Activated CD8-positive, alpha-beta memory T cell treated with anti-CD3 and anti-CD28 coated beads for 1 hour (primary cell): ENCODE measurements around the gene TENM4.
"Not testable (repeated sequence)": the region's sequence is repeated elsewhere in the genome, so short reads cannot be mapped to it uniquely, and the experiment has no call there.

Experiments
- DNase-seq, 2 donors: peaks; one replicate each; pipeline ENCODE4 v3.0.0-alpha.2; 2020; ENCODE audit warnings: low read depth in 1 of 2; ENCODE audit errors: extremely low read depth in 1 of 2

TENM4 gene

DNA sequence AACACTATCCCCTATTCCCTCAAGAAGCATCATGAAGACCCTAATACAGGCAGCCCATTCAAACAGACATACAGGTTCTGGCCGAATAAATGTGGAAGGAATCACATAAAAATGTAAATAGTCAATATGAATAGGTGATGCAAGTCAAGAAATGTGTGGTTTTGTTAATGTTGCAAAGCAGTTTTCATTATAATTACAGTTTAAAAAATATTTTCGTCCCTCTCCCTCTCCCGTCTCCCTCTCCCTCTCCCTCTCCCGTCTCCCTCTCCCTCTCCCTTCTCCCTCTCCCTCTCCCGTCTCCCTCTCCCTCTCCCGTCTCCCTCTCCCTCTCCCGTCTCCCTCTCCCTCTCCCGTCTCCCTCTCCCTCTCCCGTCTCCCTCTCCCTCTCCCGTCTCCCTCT lies 250.3 kb downstream of the TENM4 start:
- not testable (repeated sequence) for DNase-seq

DNA sequence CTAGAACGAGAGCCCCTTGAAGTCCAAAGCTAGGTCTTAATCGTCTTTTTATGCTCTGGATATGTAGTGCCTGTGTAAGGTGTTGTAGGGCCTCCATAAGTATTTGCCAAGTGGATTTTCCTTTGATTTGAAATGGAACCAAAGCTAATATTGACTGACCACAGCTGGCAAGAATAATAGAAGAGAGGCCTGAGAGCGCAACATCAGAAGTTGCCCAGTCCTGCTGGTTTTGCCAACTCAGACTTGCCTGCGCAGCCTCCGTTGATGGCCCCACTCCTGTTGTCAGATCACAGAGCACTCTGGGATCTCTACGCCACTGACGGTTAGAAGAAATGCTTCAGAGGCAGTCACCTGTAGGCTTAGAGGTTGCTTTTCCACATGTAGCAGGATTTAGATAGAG lies 251.2 kb downstream of the TENM4 start:
- no peak for DNase-seq

DNA sequence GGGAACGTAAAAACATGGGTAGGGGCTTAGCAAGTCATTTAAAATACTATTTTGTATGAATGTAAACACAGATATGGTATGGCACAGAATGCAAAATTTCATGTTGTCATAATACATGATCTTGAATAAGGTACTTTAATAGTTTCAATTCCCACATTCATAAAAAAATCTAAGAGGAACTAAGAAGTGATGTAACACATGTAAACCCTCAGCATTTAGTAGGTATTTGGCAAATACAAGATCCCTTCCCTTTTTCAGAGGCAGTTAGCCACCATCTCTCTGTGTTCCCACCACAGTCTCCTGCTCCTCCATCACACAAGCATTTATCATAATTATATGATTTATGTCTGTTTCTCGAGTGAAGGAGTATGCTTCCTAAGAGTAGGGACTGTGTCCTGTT lies 251.8 kb downstream of the TENM4 start:
- no peak for DNase-seq

DNA sequence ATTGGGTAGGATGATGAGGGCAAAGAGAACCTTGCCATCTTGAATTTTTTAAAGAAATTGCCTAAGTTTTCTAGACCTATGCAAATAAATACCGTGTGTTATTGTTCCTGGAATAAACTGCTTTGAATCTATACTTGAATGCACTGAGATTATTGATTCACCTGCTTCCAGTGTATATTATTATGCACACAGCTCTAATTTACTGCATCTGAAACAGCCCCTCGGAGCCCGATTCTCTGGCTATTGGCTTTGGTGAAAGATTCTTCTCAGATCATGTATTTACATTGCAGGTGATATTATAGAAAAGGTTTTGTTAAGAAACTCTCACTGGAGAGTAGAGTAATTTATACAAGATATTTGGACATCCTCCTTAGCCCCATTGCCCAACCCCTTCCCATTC lies 254.2 kb downstream of the TENM4 start:
- DNase-seq, result no peak

DNA sequence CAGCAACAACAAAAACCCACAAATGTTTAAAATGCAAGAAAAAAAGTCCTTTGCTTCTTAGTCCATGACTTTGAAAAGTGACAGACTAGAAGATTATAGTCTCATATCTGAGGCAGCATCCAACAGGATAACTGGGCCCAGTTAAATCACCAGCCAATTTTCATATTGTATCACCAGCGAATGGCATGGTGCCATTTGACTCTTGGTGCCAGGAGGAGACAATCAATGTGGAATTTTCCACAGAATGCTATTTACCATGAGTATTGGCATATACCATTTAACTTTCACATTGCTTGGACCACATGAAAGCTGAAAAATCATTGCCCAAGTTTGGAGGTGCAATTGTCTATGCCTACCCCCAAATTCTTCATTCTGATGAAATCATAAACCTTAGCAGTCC lies 255.5 kb downstream of the TENM4 start:
- no peak for DNase-seq

DNA sequence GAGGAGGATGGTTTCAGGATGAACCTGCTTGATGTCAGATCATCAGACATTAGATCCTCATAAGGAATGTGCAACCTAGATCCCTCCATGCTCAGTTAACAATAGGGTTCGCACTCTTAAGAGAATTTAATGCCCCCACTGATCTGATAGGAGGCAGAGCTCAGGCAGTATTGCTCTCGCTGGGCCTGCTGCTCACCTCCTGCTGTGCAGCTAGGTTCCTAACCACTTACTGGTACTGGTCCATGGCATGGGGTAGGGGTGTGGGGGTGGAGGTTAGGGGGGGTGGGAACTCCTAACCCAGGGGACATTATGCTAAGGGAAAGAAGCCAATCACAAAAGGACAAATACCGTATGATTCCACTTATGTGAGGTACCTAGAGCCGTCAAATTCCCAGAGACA lies 256.5 kb downstream of the TENM4 start:
- DNase-seq, result no peak

DNA sequence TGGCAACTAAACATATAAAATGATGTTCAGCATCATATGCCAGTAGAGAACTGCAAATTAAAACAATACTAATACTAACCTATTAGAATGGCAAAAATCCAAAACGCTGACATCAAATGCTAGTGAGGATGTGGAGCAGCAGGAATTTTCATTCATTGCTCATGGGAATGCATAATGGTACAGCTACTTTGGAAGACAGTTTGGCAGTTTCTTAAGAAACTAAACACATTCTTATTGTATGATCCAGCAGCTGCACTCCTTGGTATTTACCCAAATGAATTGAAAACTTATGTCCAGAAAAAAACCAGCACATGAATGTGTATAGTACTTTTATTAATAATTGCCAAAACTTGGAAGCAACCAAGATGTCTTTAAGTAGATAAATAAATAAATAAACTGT lies 258.0 kb downstream of the TENM4 start:
- no peak for DNase-seq

DNA sequence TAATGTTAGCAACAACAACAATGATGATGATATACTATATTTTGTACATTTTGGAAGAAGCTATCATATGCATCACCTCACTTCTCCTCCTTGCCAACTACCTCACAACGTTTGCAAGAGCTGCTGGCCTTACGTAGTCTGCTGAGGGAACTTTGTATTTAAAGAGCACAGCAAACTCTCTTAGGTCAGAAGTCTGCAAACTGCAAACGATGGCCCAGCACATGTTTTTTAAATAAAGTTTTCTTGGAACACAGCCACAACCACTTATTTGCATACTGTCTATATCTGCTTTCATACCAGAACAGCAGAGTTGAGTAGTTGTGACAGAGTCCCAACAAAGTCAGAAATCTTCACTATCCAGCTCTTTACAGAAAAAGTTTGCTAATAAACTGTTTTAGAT lies 261.7 kb downstream of the TENM4 start:
- no peak for DNase-seq

DNA sequence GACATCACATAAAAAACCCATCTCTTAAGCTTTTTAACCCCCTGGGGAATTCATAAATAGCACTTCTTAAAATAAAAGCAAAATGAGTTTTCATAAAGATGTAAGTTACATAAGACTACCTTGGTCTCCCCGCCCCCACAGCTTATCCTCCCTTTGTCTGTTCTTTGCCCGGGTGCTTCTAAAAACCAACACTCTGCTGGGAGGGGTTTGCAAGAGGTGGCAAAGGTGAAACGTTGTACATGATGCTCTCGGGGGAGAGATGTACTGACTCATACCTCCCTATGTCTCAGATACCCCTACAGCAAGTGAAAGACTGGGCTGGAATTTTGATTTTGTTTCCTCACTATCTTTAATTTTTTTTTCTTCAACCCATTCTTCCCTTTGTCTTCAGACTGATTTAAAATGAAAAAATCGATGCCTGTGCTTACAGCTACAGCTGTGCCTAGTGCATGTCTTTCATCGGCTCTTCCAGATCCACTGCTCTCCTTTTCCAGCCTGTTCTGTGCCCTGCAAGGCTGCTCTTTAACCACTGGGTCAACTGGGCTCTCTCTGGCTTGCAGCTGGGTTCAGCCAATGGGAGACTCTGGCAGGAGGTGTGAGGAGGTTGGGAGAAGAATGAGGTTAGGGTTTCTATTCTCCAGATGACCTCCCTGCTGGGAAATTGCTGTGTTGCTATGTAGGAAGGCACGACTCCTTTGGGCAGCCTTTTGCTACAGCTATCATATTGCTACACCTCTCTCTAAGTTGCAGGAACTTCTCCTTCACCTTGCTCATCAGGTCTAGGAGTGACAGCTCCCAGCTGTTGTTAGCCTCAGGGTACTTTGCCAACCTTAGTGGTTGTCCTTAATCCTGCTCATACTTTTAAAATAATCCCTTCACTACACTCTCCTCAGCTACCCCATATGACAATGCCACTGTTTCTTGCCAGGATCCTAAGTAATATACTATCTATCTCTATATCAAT lies 266.5 kb downstream of the TENM4 start:
- no peak for DNase-seq

DNA sequence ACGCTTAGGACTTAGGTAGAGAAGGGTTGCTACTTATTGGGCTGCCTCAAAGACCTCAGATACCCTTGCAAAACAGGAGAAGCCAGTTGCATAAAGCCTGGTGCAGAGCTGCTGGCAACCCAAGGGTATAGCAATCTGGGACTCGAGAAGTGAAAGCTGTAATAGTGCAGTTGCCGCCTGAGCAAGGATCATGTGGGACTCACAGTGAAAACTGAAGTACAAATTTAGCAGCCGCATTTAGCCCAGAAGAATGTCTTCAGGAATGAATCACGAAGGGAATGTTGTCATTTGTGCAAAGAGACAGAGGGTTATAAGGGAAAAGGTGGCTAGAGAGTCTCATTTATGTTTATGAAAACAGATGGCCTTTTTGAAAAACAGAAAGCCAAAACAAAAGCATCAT lies 267.2 kb downstream of the TENM4 start:
- no peak for DNase-seq

DNA sequence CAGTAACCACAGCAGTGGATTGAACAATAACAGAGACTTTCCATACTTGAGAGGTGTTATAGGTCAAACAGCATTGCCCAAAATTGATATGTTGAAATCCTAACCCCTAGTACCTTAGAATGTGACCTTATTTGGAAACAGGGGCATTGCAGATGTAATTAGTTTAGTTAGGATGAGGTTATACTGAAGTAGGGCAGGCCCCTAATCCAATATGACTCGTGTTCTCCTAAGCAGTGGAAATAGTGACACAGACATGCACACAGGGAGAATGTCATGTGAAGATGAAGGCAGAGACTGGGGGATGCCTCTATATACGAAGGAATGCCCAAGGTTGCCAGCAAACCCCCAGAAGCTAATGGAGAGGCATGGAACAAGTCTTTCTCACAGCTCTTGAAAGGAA lies 270.5 kb downstream of the TENM4 start:
- no peak for DNase-seq

DNA sequence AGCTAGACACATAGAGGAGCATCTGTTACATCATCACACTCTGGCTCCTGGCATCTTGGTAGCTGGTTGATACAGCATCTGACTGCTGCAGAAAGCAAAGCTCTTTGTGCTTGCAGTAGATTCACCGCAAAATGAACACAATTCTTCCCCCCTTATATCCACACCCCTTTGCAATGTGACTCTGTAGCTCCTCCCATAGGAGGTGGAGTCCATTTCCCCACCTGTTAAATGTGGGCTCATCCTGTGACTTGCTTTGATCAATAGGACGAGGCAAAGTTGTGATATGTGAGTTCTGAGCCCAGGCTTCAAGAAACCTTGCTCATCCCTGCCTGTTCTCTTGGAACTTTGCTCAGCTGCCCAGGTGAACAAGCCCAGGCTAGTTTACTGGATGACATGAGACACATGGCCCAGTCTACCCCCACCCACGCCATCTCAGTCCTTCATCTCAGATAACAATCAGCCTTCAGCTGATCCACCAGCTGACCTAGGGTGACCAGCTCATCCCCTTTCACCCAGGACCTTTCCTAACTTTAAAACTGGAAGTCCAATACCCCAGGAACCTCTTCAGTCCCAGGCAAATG lies 272.2 kb downstream of the TENM4 start:
- DNase-seq, result no peak

DNA sequence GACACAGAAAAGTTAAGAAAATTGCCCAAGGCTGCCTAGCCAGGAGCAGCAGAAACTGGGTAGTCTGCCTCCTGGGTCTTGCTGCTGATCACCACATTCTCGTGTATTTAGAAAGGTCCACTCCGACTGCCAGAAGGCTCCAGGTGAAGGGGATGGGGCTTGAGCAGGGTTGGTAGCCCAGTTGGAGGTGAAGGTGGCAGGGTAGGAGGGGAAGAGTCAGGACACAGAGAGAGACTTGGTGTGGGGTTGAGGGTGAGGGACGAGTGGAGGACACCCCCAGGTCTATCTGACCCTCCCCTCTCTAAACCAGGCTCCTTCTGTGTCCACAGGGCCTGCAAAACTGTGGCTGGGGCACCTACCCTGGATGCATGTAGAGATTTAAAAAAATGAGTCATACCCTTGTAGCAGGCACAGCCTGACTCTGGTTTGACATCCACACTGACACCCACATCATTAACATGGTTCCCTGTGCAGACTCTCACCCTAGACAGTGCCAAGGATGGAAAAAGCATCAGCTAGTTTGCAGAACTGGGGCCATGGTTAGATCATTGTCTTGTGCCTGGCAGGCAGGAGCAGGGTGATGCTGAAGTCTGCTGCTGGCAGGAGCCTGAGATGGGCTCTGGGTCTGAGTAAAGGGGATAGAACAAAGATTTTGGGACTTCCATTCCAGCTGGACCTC lies 273.2 kb downstream of the TENM4 start:
- no peak for DNase-seq

DNA sequence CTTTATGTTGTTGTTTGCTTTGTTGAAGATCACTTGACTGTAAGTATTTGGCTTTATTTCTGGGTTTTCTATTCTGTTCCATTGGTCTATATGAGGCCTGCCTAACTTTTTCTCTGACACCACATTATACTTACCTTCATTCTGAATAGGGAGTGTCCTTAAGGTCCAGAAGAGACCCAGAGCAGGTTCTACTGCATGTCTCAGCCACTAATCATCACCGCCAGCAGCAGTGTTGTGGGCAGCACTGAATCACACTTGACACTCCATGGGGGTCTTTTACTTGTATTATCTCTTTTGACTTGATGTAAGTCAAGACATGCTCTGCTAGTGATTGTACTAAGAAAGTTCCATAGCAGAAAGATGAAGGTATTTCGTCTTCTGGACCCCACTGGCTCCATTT lies 274.9 kb downstream of the TENM4 start:
- DNase-seq, result no peak

DNA sequence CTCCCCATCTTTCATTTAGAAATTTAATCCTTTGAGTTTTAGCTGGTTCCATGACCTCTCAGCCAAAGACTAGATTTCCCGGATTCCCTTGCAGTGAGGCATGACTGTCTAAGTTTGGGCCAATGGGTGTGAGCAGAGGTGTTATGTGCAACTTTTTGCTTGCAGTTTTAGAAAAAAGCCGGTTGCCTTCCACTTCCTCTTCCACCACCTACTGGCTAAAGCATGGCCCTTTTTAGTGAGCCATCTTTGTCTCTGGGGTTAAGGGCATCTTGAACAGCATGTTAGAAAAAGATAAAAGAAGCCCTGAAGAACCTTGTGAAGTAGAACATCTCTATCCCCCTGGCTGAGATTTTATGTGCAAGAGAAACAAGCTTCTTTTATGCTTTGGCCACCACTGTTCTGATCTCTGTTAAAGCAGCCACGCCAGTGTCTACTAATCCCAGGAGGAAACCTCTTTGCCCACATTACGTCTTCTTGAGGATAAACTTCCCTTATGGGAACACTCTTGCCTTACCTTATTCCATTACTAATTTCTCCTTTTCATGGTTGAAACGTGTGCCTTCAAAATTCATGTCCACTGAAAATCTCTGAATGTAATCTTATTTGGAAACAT lies 279.9 kb downstream of the TENM4 start:
- no peak for DNase-seq

DNA sequence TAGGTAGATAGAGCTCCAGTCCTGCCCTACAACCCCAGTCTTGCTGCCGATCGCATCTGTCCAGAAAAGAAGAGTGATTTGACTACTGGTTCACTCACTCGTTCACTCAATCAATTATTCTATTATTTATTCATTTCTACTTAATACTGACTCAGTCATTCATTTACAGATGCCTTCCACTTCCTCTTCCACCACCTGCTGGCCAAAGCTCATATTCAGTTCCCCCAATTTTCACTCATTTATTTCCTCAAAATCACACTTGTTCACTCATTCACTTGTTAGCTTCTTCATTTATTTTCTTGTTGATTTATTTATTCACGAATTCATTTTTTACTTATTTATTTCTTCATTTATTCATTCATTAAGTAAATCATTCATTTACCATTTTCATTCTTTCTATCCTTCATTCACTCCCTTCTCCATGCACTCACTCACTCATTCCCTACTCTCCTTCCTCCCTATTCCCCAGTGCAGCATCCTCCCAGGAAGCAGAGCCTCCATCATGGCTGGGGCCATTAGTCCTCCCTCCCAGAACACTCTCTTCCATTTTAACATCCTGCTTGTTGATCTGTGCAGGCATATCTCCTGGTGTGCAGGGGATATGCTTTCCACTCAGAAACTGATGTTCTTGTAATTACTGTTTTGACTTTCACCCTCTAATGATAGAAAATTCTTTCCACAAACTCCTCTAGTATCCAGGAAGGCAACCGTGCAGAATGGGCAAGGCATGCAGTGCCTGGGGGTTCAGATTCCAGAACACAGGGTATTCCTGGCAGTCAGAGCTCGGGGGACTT lies 281.0 kb downstream of the TENM4 start:
- DNase-seq, result no peak

DNA sequence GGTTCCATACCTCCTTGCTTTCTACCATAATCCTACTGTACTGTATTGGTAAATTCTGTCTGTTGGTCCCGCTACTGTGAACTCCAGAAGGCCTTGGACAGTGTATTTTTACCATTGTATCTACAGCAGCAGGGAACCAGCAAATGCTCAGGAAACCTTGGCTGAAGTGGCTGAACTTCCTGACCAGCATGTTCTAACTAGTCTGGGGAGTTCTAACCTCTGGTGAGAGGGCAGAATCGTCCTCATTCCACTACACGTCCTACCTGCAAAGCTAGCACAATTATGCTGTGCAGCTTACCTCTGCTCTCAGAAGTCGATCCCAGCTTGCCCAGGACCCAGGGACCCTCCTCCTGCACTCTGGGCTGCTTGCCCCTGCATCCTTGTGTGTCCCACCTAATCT lies 283.1 kb downstream of the TENM4 start:
- DNase-seq, result no peak

DNA sequence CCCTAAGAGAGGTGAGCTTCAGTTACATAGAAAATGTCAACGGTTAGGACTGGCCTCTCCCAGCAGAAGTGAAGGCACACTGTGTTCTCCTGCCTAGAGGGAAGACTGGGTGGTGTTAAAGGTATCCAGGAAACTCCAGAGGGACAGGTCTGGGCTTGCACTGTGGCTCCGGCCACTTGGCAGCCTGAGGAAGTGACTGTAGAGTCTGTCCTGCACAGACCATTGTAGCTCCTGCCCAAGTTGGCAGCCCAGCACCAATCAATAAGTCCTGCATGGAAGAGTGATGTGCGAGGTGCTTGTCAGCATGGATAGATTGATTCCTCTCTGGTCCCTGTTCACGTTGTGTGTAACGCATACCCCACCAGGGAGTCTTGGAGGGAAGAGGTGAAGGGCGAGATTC lies 284.8 kb downstream of the TENM4 start:
- DNase-seq, result no peak

DNA sequence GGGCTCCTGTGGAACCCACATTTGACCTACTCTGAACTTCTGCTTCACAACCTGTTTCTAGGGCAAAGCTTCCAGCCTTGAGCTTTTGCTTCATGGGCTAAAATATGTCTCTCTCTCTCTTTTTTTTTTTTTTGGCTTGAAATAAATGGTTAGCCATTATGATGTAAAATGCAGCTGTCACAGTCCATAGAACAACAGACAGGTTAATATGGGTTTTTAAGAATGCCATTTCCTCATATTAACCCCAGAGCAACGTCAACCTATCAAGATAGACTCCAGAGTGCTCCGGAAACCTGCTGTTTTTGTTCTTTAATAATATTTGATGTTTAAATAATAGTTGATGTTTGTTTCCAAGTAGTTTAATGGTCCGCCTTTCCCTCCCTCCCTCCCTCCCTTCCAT lies 285.6 kb downstream of the TENM4 start:
- no peak for DNase-seq

DNA sequence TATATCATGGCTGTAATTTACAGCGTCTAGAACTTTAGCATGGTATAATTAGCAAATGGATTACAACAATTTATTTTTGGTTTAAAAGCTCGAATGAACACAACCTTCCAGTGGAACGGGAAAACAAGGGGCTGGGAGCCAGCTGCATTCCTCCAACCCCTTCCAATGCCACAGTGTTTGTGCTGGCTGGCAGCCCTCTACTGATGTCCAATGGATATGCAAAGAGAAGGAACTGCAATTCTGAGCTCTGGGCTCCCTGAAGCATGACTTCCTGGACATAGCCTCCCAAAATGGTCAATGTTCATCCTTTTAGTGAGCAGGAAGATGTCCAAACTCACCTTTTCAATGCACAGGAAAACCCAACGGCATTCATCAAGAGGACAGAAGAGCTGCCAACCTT lies 288.3 kb downstream of the TENM4 start:
- no peak for DNase-seq

DNA sequence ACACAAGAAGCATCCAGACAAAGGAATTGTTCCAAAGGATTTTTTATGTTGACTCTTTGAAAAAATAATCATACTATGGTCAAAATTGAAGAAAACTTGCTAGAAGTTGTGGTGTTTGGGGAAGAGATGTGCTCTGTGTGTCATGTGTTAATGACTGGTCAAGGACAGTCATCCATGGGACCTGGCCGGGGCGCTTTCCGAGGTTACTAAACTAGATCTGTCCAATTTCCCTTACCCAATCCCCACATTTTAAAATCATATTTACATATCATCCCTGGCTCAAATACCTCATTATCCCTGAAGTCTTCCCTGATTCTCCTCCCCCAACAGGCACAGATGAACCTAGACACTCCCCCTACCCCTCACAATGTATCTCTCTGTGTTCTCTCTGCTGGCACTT lies 289.4 kb downstream of the TENM4 start:
- no peak for DNase-seq
